Measurements from ENCODE around the gene APOB. TPM values are rescaled to one million over a fixed set of nuclear protein-coding genes. Genes with fewer than 3 reads are reported as not detected.

APOB gene
- total RNA-seq, 1 experiment from 2014 or later: not detected

- no peak for DNase-seq (ENCODE audit: low spot score)
- CTCF ChIA-PET: no interaction called here
- BruUV-seq (replicated peaks): no TSS peak
Observed at GRCh38 chr2:21034972-21035279, 8.9 kb downstream of the APOB start.

GRCh38 chr2:21034156-21034971 is 9.5 kb downstream of the APOB start:
- Histone ChIP-seq H3K27ac (ENCODE audit: low read depth, low read length, poor library complexity, severe bottlenecking) (no peak overlapping the region), H3K4me3 (ENCODE audit: low read depth, low read length, poor library complexity, severe bottlenecking) (no peak overlapping the region), H3K36me3 (ENCODE audit: insufficient read depth, low read length, poor library complexity, severe bottlenecking) (no peaks in the 10 kb centered on the region), H3K27me3 (replicated peaks; ENCODE audit: insufficient read depth, low read depth, low read length, poor library complexity) (peaks cover 29% of the 10 kb centered on the region), H3K4me1 (ENCODE audit: insufficient read depth, low read length, poor library complexity, severe bottlenecking) (no peaks in the 10 kb centered on the region), H3K9me3 (ENCODE audit: low read depth, low read length, poor library complexity, severe bottlenecking) (no peaks in the 10 kb centered on the region)
- intact Hi-C loops (cut with micrococcal nuclease; ENCODE audit: unreplicated experiment): no loop called here
- TF ChIP-seq EZH2 (IDR thresholded peaks at IDR 0.05; ENCODE audit: borderline replicate concordance, low read depth, low read length, poor library complexity, severe bottlenecking) (no peak), CTCF (conservative IDR thresholded peaks at IDR 0.05; ENCODE audit: low read depth, low read length) (no peak)
- CTCF ChIA-PET: no interaction called here
- no TSS peak for BruUV-seq (replicated peaks)
- no peak for DNase-seq (ENCODE audit: low spot score)
- POLR2A ChIA-PET (ENCODE audit: low non-redundant PET): no interaction called here

More at GRCh38 chr2:21034972-21035279, 8.9 kb downstream of the APOB start:
- intact Hi-C loops (cut with micrococcal nuclease; ENCODE audit: unreplicated experiment): no loop called here
- no peak overlapping the region for H3K4me3 ChIP-seq (ENCODE audit: low read depth, low read length, poor library complexity, severe bottlenecking)
- H3K36me3 ChIP-seq (ENCODE audit: insufficient read depth, low read length, poor library complexity, severe bottlenecking): no peaks in the 10 kb centered on the region
- no peaks in the 10 kb centered on the region for H3K4me1 ChIP-seq (ENCODE audit: insufficient read depth, low read length, poor library complexity, severe bottlenecking)
- H3K9me3 ChIP-seq (ENCODE audit: low read depth, low read length, poor library complexity, severe bottlenecking): no peaks in the 10 kb centered on the region
- H3K27ac ChIP-seq (ENCODE audit: low read depth, low read length, poor library complexity, severe bottlenecking): no peak overlapping the region
- TF ChIP-seq EZH2 (IDR thresholded peaks at IDR 0.05; ENCODE audit: borderline replicate concordance, low read depth, low read length, poor library complexity, severe bottlenecking): no peak
- no peak for TF ChIP-seq CTCF (conservative IDR thresholded peaks at IDR 0.05; ENCODE audit: low read depth, low read length)
- peaks cover 35% of the 10 kb centered on the region for H3K27me3 ChIP-seq (replicated peaks; ENCODE audit: insufficient read depth, low read depth, low read length, poor library complexity)
- POLR2A ChIA-PET (ENCODE audit: low non-redundant PET): no interaction called here

- no peak for TF ChIP-seq EZH2 (IDR thresholded peaks at IDR 0.05; ENCODE audit: borderline replicate concordance, low read depth, low read length, poor library complexity, severe bottlenecking)
- no peak for TF ChIP-seq CTCF (conservative IDR thresholded peaks at IDR 0.05; ENCODE audit: low read depth, low read length)
- BruUV-seq (replicated peaks): no TSS peak
- H3K4me3 ChIP-seq (ENCODE audit: low read depth, low read length, poor library complexity, severe bottlenecking): no peak overlapping the region
- H3K9me3 ChIP-seq (ENCODE audit: low read depth, low read length, poor library complexity, severe bottlenecking): no peaks in the 10 kb centered on the region
- peaks cover 21% of the 10 kb centered on the region for H3K27me3 ChIP-seq (replicated peaks; ENCODE audit: insufficient read depth, low read depth, low read length, poor library complexity)
- DNase-seq (ENCODE audit: low spot score): no peak
- ChIA-PET CTCF (no interaction called here), POLR2A (ENCODE audit: low non-redundant PET) (no interaction called here)
- H3K36me3 ChIP-seq (ENCODE audit: insufficient read depth, low read length, poor library complexity, severe bottlenecking): no peaks in the 10 kb centered on the region
- H3K27ac ChIP-seq (ENCODE audit: low read depth, low read length, poor library complexity, severe bottlenecking): no peak overlapping the region
- intact Hi-C loops (cut with micrococcal nuclease; ENCODE audit: unreplicated experiment): no loop called here
- H3K4me1 ChIP-seq (ENCODE audit: insufficient read depth, low read length, poor library complexity, severe bottlenecking): no peaks in the 10 kb centered on the region
Observed at GRCh38 chr2:21033237-21034155, 10.4 kb downstream of the APOB start.
